Measurements from ENCODE around the gene CPB2. TPM values are rescaled to one million over a fixed set of nuclear protein-coding genes. Genes with fewer than 3 reads are reported as not detected.

The CPB2 gene
- total RNA-seq, 4 donors from 2014 or later = 0.25 to 0.42 (median 0.29) TPM; not detected in 1

- intact Hi-C loops (cut with DNase I; ENCODE audit: low total_unique reads) = no loop called here
- DNase-seq (ENCODE audit: low spot score in 2 of 2) = no peak
- WGBS, 2 donors = 84% methylated on average over 3 of the region's 3 CpGs
- H3K4me3 ChIP-seq (ENCODE audit: low read depth, poor library complexity, severe bottlenecking) = no peak overlapping the region
- TF ChIP-seq POLR2A (IDR thresholded peaks at IDR 0.05) = no peak
- TF ChIP-seq CTCF (IDR thresholded peaks at IDR 0.05) = no peak
Observed at GRCh38 chr13:46129955-46130618, 25.3 kb upstream of the CPB2 start.

- intact Hi-C loops (cut with DNase I; ENCODE audit: low total_unique reads) = no loop called here
- no peak overlapping the region for H3K4me3 ChIP-seq (ENCODE audit: low read depth, poor library complexity, severe bottlenecking)
- WGBS, 2 donors = 89 to 93% methylated on average over 2 of the region's 2 CpGs
- DNase-seq (ENCODE audit: low spot score in 2 of 2) = no peak
- no peak for TF ChIP-seq CTCF (IDR thresholded peaks at IDR 0.05)
- TF ChIP-seq POLR2A (IDR thresholded peaks at IDR 0.05) = no peak
Observed at GRCh38 chr13:46129124-46129523, 24.3 kb upstream of the CPB2 start.

GRCh38 chr13:46127358-46128023 is 22.7 kb upstream of the CPB2 start:
- intact Hi-C loops (cut with DNase I; ENCODE audit: low total_unique reads) = no loop called here
- TF ChIP-seq CTCF (IDR thresholded peaks at IDR 0.05) (no peak), POLR2A (IDR thresholded peaks at IDR 0.05) (no peak)
- no peak overlapping the region for H3K4me3 ChIP-seq (ENCODE audit: low read depth, poor library complexity, severe bottlenecking)
- 84 to 89% methylated on average over 7 of the region's 7 CpGs for WGBS, 2 donors
- DNase-seq (ENCODE audit: low spot score in 2 of 2) = no peak

DNA sequence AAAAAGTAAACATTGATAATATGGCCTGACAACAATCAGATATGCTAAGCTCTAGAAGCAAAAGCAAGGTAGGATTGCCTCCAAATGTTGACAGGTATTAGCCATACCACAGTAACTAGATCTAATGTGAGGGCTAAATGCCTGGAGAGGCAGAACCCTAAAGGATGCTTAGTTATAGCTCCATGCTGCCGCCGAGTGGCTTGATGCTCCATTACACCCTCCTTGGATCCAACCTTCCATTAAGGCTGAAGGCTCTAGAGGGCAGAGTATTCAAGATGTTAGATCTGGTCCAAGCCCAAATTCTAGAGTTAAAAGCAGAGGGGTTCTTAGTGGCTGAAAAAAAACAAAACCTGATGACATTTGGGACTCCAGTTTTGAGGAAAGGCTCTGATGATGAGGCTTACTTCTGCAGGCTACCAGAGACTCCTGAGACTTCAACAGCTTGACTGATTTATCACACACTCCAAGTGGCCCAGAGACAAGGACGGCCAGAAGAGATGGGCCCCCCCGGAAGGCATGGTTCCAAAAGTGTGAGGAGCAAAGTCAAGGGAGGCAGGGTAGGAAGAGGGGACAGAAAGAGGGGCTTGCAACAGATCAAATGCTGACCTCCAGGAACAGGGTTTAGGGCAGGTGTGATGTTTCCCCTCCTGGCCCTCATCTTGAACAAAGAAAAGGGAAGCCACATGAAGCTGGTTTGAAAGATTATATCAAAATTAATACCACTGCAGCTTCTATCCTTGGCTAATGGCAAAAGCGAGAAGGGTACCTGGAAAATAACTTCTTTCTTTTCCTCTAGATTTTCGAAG is 21.9 kb upstream of the CPB2 start:
- intact Hi-C loops (cut with DNase I; ENCODE audit: low total_unique reads) = no loop called here
- TF ChIP-seq POLR2A (IDR thresholded peaks at IDR 0.05) (no peak), CTCF (IDR thresholded peaks at IDR 0.05) (peak in 1 of 3 donors; percentile 24)
- 51 to 57% methylated on average over 6 of the region's 6 CpGs for WGBS, 2 donors
- no peak overlapping the region for H3K4me3 ChIP-seq (ENCODE audit: low read depth, poor library complexity, severe bottlenecking)
- DNase-seq (ENCODE audit: low spot score in 2 of 2) = peak; percentile 58 to 89

- TF ChIP-seq CTCF (IDR thresholded peaks at IDR 0.05) (no peak), POLR2A (IDR thresholded peaks at IDR 0.05) (no peak)
- no peak overlapping the region for H3K4me3 ChIP-seq (ENCODE audit: low read depth, poor library complexity, severe bottlenecking)
- 48% methylated on average over 2 of the region's 2 CpGs for WGBS, 2 donors
- DNase-seq (ENCODE audit: low spot score in 2 of 2) = no peak
- intact Hi-C loops (cut with DNase I; ENCODE audit: low total_unique reads) = no loop called here
Observed at GRCh38 chr13:46126056-46126455, 21.2 kb upstream of the CPB2 start.

Measured in lower leg skin (tissue), 4 donors.